PC-9 (cell line): Measurements from ENCODE around the gene SRXN1.

Source experiments
- CTCF ChIP-seq: fragments of 200-600 bp; sonication (generic); conservative IDR thresholded peaks from 2 replicates; pipeline ENCODE4 v1.6.1; 2017; ENCODE audit warnings: mixed run types, antibody characterized with exemption, mild to moderate bottlenecking, moderate library complexity
- EZH2 ChIP-seq: fragments of 200-600 bp; sonication (generic); IDR thresholded peaks from 2 replicates; pipeline ENCODE4 v1.8.0; 2017; ENCODE audit warnings: antibody characterized with exemption, low read depth

DNA sequence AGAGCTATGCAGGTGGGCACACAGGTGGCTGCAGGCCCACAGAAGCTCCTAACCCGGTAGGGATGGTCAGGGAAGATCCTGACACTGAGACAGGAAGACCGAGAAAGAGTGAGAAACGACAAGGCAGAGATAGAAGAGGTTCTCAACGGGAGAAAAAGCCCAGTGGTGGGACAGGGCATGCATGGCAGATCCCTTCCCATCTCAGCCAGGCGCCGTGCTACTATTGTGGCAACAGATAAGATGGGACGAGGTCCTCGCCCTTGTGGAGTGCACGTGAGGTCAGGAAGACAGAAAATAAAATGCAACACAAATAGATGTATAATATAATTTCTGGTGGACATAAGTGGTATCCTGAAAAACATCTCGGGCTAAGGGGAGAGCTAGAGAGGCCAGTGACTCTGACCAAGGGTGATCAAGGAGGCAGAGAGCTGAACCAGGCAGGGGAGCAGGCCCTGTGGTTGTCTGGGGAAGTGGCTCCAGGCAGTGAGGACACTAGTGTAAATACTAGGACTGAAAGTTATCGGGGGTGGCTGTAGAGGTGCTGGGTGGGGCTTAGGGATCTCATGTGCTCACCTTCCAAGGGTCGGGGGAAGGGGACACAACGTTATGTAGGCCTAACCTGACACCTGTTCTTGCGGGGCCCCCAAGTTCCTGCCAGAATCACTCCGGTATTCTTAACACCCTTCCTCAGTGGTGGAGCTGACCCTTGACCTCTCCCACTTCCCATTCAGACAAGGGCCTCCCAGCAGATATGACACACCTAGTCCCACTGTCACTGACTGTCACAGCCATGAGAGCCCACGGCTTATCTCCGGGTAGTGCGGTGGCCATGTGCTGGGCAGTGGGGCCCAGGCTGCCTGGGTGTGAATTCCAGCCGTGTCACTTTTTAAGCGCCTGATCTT, 1.0 kb downstream of the SRXN1 start:
- no peak for TF ChIP-seq EZH2
- TF ChIP-seq CTCF, result no peak
